K562 (cell line): Measurements from ENCODE around the gene DRGX.

Source experiments
- ATF2 ChIP-seq: sonication (generic); formaldehyde crosslinking; IDR thresholded peaks from 2 replicates; pipeline ENCODE4 v1.8.1; 2022; ENCODE audit warnings: missing genetic modification reagents
- BCL6 ChIP-seq: fragments of 250-450 bp; sonication (Bioruptor Pico); IDR thresholded peaks from 2 replicates; pipeline ENCODE4 v1.4.0; 2020
- CTCF ChIP-seq, 3 experiments: IDR thresholded peaks in 2 of 3; conservative IDR thresholded peaks in 1 of 3; 2 replicates each; pipeline ENCODE4 v1.5.1; 2011 to 2012; ENCODE audit warnings: low read length in 3 of 3, mild to moderate bottlenecking in 3 of 3, control low read depth in 2 of 3, improper control_type of control experiment in 1 of 3, inconsistent platforms in 1 of 3, low read depth in 1 of 3, mixed read lengths in 1 of 3, moderate library complexity in 1 of 3; ENCODE audit not compliant: insufficient read depth in 2 of 3
- MAX ChIP-seq: sonication (generic); formaldehyde crosslinking; IDR thresholded peaks from 2 replicates; pipeline ENCODE4 v1.9.0; 2022; ENCODE audit warnings: mild to moderate bottlenecking, missing genetic modification reagents
- MED1 ChIP-seq: sonication (generic); formaldehyde crosslinking; IDR thresholded peaks from 2 replicates; pipeline ENCODE4 v1.8.1; 2023; ENCODE audit warnings: missing genetic modification reagents, borderline replicate concordance
- TBP ChIP-seq: optimal IDR thresholded peaks from 2 replicates; pipeline ENCODE3; 2011; ENCODE audit warnings: low read depth, low read length, improper control_type of control experiment
- TSHZ1 ChIP-seq: fragments of 250-450 bp; sonication (Bioruptor Pico); IDR thresholded peaks from 2 replicates; pipeline ENCODE4 v1.4.0; 2020; ENCODE audit warnings: mild to moderate bottlenecking, moderate library complexity
- ZFP1 ChIP-seq: fragments of 450-650 bp; formaldehyde crosslinking; IDR thresholded peaks from 2 replicates; pipeline ENCODE4 v1.4.0; 2020; ENCODE audit warnings: mild to moderate bottlenecking, mixed read lengths
- ZNF263 ChIP-seq: sonication (generic); formaldehyde crosslinking; IDR thresholded peaks from 2 replicates; pipeline ENCODE4 v1.8.0; 2022; ENCODE audit warnings: mild to moderate bottlenecking, missing genetic modification reagents, borderline replicate concordance

- TF ChIP-seq MED1 (CRISPR knock-in tag) (no peak), CTCF (IDR thresholded peaks at IDR 0.05 in 2 of 3, conservative IDR thresholded peaks at IDR 0.05 in 1 of 3; ENCODE audit: insufficient read depth in 2 of 3, low read depth in 1 of 3, low read length in 3 of 3) (no peak), BCL6 (no peak), TSHZ1 (no peak), ATF2 (no peak), TBP (no peak), MAX (CRISPR knock-in tag) (no peak), ZNF263 (CRISPR knock-in tag) (no peak), ZFP1 (CRISPR knock-in tag) (no peak)
Measured at GRCh38 chr10:49371967-49372366, 23.9 kb downstream of the DRGX start.
